RPMI7951 (cell line): Measurements from ENCODE around the gene SPARC. TPM values are rescaled to one million over a fixed set of nuclear protein-coding genes. Genes with fewer than 3 reads are reported as not detected.

ENCODE experiments used
- DNase-seq: peaks from one replicate; pipeline ENCODE4 v3.0.0-alpha.2; 2012; ENCODE audit warnings: low read depth
- total RNA-seq: library from RNA; depleted of rRNA; stranded (reverse); fragments of >200 nt; shearing (Covaris generic); gene quantifications from 2 replicates; pipeline ENCODE4 v1.2.3, GENCODE V29; 2014; rRNA removed

SPARC gene
- total RNA-seq, 1 experiment from 2014 or later = 3,437 TPM

- no peak for DNase-seq
Observed at GRCh38 chr5:151624476-151624875, 62.2 kb downstream of the SPARC start.

- DNase-seq = no peak
Observed at GRCh38 chr5:151622367-151623088, 64.2 kb downstream of the SPARC start.

DNA sequence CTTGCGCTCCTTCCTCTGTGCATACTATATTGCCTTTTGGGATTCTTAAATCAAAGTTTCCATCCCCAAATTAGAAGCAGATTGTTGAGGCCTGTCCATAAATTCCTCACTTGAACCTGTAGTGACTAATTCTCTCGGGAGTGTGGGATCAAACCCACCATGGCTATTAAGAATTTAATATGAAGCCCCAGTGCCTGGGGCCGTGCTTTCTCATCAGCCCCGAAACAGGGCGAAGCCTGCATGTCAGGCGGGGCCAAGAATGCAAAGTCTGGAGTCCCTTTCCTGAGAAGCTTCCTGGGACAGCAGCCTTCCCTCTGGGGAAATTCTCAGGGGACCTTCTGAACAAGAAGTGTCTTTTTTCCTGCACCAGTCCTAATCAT, 66.3 kb downstream of the SPARC start:
- DNase-seq = no peak

DNA sequence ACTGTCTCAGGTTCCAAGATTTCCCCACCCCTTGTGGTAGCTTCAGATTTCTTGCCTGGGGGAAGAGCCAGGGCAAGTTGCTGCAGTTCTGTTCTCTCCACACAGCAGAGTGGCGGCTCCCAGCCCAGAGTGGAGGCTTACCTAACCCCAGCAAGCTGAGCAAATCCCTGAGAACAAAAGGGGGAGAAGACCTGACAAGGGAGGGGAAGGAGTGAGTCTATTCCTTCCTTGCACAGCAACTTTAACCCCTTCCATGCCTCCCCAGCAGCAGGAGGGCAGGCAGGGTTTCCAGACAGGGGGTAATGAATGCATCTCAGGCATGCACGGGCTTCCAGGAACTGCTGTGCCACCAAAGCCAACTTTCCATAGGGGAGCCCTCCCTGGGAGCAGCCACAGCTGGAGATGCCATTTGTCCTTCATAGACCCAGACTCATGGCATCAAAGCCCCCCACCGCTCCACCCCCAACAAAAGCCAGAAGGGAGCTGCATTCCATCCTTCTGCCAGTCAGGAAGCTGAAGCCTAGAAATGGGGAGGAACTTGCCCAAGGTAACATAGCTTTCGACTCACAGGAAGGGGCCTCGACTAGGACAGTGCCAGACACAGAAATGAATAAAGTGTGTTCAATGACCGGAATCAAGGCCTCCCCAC, 66.8 kb downstream of the SPARC start:
- DNase-seq = no peak

DNA sequence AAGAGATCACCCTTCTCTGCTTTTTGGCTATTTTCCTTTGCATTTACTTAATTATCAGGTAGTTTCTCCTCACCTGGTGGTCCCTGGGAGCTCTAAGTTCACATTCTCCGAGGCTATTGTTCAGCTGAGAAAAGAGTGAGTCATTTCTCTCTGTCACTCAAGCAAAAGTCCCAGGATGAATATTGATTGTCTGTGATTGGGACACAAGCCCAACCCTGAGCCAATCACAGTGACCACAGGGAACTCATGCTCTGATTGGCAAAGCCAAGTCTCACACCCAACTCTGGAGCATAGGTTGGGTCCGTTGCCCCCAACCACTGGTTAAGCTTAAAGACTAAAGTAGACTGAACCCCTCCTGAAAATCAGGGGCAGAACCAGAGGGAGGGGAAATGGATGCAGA, 67.8 kb downstream of the SPARC start:
- no peak for DNase-seq

DNA sequence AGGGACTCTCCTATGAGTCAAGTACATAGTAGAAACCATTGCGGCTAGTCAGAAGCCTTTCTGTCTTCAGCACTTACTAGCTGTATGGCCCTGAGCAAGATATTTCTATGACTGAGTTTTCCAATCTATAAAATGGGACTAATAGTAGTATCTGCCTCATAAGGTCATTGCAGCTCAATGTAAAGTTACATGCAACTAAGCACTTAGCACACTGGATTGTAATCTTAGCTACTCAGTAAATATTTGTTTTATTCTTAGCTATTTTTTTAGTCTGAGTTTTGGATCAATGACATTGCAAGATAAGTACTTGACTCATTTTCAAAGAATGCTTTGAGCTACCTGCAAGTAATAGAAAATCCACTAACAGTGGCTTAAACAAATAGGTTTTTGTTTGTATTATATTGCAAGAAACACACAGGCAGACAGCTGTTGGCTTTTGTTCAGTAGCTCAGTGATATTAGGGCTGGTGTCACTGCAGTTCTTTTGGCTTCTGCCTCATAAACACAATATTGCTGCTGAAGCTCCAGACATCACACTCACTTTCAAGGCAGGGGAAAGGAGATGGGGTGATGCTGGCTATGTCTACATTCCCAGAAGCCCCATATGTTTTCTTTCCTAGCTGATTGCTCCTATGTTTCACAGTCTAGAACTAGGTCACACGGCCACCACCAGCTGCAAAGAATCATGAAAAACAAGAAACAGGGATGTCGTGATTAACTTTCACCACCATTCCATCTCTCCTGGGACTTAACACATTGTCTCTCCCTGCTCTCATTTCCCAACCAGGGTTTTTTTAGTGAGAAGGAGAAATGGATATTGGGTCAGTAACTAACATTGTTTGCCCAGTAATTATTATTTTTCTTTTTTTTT, 68.6 kb downstream of the SPARC start:
- DNase-seq = no peak

GRCh38 chr5:151617383-151617840, 69.3 kb downstream of the SPARC start:
- DNase-seq = no peak

DNA sequence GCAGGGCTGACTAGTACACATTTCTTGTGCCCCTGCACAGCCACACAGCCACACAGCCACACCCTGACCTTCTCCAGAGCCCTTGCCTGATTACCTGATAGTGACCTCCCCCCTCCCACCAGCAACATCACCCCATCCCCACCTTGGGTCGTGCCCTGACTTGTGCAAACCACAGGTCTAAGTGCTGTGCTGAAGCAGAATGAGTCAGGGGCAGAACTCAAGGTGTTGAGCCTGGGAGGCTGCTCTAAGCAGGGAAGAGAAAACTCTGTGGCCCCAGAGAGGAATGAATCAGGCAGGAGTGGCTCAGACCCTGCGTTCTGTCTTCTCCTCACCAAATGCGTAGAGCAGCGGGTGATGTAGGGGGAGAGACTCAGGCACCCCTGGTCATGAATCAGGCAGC, 71.3 kb downstream of the SPARC start:
- DNase-seq = no peak

DNA sequence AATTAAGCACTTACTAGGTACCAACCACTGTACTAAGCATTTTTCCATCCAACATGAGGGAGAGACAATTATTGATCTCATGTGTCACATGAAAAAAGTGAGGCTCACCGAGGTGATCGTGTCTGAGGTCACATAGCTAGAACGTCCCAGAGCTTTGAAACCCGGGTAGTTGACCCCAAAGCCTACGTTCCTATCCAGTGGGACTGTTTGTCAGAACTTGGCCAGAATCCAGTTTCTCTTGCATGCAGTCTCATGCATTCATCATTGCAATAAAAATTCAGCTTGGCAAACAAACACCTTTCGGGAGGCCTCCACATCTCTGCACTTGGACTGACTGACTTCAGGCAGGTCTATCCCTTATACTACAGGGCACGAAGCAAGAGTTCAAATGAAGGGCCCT, 72.2 kb downstream of the SPARC start:
- no peak for DNase-seq

DNA sequence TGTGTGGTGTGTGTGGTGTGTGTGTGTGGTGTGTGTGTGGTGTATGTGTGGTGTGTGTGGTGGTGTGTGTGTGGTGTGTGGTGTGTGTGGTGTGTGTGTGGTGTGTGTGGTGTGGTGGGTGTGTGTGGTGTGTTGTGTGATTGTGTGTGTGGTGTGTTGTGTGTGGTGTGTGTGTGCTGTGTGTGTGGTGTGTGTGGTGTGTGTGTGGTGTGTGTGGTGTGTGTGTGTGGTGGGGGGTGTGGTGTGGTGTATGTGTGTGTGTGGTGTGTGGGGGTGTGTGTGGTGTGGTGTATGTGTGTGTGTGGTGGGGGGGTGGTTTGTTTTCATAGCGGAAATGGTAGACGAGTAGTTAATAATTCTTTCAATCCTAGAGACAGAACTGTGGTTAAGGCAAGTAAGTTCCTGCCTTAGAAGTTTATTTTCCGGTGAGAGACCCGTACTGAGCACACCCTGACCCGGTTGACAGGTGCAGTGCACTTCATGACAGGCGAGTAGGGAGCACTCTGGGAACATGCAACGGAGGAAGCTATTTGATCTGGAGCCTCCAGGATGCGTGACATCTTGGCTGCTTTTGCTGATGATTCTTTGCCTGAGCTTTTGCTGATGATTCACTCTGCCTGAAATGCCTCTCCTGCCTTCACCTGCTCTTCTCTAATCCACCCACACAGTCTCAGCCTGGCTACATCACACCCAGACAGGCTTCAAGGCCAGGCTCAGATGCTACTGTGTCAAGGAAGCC, 73.9 kb downstream of the SPARC start:
- no peak for DNase-seq

GRCh38 chr5:151611127-151611775, 75.5 kb downstream of the SPARC start:
- DNase-seq = no peak

Other genes starting within 250 kb of the SPARC start
- gene SLC36A1, start 239.3 kb downstream of the SPARC start, total RNA-seq = 2.4 and 2.5 TPM in 2 replicates
- not detected in 2 replicates for gene FAT2, start 95.6 kb downstream of the SPARC start, total RNA-seq
- 156 and 161 TPM in 2 replicates for gene ATOX1, start 71.7 kb upstream of the SPARC start, total RNA-seq
- 122 and 129 TPM in 2 replicates for gene G3BP1, start 85.0 kb upstream of the SPARC start, total RNA-seq
- gene GLRA1, start 237.9 kb upstream of the SPARC start, total RNA-seq = not detected in 2 replicates